OCI-LY7 (cell line): ENCODE measurements around the gene ATP11A.

ENCODE experiments used
- EZH2phosphoT487 ChIP-seq: fragments of 200-600 bp; sonication (generic); IDR thresholded peaks from 2 replicates; pipeline ENCODE4 v1.6.1; 2018; ENCODE audit warnings: low read depth, borderline replicate concordance, mild to moderate bottlenecking, mixed run types, antibody characterized with exemption, low read length, moderate library complexity, mixed read lengths
- TF ChIP-seq, protein P1 (sequence below): fragments of 200-600 bp; sonication (generic); conservative IDR thresholded peaks from 2 replicates; pipeline ENCODE4 v1.5.1; 2014; ENCODE audit warnings: mild to moderate bottlenecking, antibody characterized with exemption, low read length, moderate library complexity, mixed read lengths

DNA sequence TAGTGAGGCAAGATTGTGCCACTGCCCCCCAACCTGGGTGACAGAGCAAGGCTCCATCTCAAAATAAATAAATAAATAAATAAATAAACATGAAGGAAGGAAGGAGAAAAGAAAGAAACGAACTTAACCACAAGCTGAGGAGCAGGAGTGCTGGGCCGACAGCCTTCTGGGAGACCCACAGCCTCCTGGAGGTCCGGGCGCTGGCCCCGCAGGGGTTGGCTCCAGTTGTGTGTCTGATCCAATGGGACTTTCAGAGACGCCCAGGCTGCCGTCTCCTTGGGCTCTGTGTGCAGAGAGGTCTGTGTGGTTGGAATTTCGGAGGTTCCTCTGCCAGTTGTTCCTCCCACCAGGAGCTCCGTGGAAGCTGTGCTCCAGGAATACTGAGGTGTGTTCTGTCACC lies 243.1 kb downstream of the ATP11A start:
- TF ChIP-seq, protein P1, sequence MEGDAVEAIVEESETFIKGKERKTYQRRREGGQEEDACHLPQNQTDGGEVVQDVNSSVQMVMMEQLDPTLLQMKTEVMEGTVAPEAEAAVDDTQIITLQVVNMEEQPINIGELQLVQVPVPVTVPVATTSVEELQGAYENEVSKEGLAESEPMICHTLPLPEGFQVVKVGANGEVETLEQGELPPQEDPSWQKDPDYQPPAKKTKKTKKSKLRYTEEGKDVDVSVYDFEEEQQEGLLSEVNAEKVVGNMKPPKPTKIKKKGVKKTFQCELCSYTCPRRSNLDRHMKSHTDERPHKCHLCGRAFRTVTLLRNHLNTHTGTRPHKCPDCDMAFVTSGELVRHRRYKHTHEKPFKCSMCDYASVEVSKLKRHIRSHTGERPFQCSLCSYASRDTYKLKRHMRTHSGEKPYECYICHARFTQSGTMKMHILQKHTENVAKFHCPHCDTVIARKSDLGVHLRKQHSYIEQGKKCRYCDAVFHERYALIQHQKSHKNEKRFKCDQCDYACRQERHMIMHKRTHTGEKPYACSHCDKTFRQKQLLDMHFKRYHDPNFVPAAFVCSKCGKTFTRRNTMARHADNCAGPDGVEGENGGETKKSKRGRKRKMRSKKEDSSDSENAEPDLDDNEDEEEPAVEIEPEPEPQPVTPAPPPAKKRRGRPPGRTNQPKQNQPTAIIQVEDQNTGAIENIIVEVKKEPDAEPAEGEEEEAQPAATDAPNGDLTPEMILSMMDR = no peak
- no peak for TF ChIP-seq EZH2phosphoT487
